Measurements from ENCODE around the gene CEMP1. TPM values are rescaled to one million over a fixed set of nuclear protein-coding genes. Genes with fewer than 3 reads are reported as not detected.
A peak's percentile ranks its signal among the peaks of the same experiment; 100 is the strongest.

Gene CEMP1
- polyA plus RNA-seq, 3 donors from 2014 or later, result 0.90 to 3.0 (median 3.0) TPM

DNA sequence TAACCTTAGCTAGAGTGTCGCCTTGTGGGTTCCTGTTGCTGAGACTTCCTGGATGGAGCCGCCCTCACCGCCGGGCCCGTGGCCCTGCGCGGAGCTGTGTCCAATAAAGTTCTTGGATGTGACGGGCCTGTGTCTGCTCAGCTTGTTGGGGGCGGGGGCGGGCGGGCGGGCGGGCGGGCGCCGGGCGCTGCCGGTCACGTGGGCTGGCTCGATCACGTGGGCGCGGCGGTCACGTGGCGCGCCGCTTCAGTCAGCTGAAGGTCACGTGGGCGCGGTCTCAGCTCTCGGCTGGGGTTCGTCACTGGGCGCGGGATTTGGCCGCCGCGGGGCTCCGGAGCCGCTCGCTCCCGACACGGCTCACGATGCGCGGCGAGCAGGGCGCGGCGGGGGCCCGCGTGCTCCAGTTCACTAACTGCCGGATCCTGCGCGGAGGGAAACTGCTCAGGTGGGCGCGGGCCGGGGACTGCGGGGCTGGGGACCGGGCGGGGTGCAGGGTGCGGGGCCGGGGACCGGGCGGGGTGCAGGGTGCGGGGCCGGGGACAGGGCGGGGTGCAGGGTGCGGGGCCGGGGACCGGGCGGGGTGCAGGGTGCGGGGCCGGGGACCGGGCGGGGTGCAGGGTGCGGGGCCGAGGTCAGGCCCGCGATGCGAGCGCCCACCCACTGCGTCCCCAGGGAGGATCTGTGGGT is 11.0 kb downstream of the CEMP1 start, which contains the start of gene AMDHD2:
Gene AMDHD2 (plus strand): TSS at position 275 of the 687 bp plus-strand sequence. CDS start 88 bp downstream, at position 363.
- Mint-ChIP-seq H3K4me3 (peak within 1 kb of the TSS; percentile 82 to 89 (median 88)), H3K27ac (peak within 1 kb of the TSS; percentile 89 to 95 (median 92)), H3K4me1 (peaks cover 54 to 56% of the 10 kb centered on the region in 2 donors), H3K9me3 (no peaks in the 10 kb centered on the region), H3K27me3 (ENCODE audit: low read depth in 3 of 3) (peaks cover 22 to 46% (median 39%) of the 10 kb centered on the region in 3 donors), H3K36me3 (peaks cover 4 to 14% (median 8%) of the 10 kb centered on the region in 3 donors)
- peak; percentile 81 to 90 (median 90) for DNase-seq

DNA sequence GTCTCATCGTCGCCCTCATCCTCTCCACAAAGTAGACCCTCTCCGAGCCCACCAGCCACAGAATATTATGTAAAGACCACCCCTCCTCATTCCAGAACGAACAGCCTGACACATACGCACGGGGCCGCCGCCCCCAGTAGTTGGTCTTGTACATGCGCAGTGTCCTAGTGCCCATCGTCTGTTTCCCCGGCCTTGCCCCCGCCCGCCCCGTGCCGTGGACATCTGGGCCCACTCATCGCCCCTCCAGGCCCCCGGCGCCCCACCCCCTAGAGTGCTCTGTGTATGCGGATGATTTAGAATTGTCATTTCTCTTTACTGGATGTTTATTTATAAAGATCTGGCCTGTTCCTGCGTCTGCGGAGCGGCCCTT is 11.5 kb downstream of the CEMP1 start:
- no peak for DNase-seq
- Mint-ChIP-seq H3K27me3 (ENCODE audit: low read depth in 3 of 3) (peaks cover 27 to 52% (median 44%) of the 10 kb centered on the region in 3 donors), H3K4me1 (peaks cover 59 to 61% of the 10 kb centered on the region in 2 donors), H3K4me3 (peak overlapping the region; percentile 77 to 89 (median 83)), H3K36me3 (peaks cover 4 to 12% (median 6%) of the 10 kb centered on the region in 3 donors), H3K27ac (peak overlapping the region; percentile 89 to 95 (median 92)), H3K9me3 (no peaks in the 10 kb centered on the region)

DNA sequence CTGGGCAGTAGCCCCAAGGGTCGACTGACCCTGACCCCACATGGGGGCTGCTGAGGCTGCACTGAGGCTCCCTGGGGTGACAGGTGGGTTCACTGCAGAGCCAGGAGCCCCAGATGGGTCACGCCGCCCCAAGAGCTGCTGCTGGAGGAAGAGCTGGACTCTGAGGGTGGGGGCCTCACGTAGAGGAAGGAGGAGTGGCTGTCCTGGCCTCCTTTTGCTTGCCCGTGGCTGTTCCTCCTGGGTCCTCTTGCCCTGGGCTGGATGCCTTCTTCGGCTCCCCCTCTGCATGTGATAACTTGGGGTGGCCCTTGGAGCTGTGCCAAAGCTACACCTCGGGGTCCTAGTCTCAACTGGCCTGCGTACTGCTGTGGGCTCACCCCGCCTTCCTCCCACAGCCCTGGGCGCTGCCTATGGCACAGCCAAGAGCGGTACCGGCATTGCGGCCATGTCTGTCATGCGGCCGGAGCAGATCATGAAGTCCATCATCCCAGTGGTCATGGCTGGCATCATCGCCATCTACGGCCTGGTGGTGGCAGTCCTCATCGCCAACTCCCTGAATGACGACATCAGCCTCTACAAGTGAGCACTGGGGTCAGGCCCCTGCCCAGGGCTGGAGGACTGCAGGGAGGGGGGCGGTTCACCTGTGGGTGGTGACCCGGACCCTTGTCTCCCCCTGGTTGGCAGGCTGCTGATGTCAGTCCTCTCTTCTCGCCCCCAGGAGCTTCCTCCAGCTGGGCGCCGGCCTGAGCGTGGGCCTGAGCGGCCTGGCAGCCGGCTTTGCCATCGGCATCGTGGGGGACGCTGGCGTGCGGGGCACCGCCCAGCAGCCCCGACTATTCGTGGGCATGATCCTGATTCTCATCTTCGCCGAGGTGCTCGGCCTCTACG is 12.1 kb downstream of the CEMP1 start:
- peak overlapping the region; percentile 77 to 89 (median 83) for H3K4me3 Mint-ChIP-seq
- H3K27ac Mint-ChIP-seq, result peak overlapping the region; percentile 89 to 95 (median 92)
- peaks cover 28 to 55% (median 47%) of the 10 kb centered on the region in 3 donors for H3K27me3 Mint-ChIP-seq (ENCODE audit: low read depth in 3 of 3)
- peaks cover 61 to 63% of the 10 kb centered on the region in 2 donors for H3K4me1 Mint-ChIP-seq
- no peaks in the 10 kb centered on the region for H3K9me3 Mint-ChIP-seq
- no peak for DNase-seq
- peaks cover 0 to 6% (median 0%) of the 10 kb centered on the region in 3 donors for H3K36me3 Mint-ChIP-seq

DNA sequence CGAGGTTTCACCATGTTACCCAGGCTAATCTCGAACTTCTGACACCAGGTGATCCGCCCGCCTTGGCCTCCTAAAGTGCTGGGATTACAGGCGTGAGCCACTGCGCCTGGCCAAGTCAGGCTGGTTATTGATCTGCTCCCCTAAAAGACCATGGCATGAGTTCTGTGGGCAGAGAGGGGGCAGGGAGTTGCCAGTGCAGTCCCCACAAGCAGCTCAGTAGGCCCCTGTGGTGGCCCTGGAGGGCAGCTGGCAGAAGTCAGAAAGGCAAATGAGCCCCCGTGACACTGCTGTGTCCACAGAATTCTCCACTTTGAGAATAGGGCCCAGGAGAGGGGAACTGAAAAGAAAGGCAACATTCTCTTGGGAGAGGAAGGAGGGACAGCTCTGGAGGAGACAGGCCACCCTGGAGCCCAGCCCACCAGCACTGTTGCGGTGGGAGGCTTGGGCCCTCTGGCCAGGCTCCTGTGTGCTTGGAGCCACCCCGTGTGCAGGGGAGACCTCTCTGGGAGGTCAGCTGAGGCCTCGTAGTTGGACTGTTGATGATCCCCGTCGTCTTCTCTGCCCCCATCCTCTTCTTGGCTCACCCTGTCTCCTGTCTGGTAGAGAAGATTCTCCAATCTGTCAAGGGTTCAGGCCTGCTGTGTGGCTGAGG is 13.1 kb downstream of the CEMP1 start:
- DNase-seq, result no peak
- Mint-ChIP-seq H3K27ac (peak overlapping the region; percentile 21 to 86 (median 78)), H3K27me3 (ENCODE audit: low read depth in 3 of 3) (peaks cover 33 to 61% (median 51%) of the 10 kb centered on the region in 3 donors), H3K36me3 (peaks cover 0 to 6% (median 0%) of the 10 kb centered on the region in 3 donors), H3K4me1 (peaks cover 64 to 66% of the 10 kb centered on the region in 2 donors), H3K9me3 (no peaks in the 10 kb centered on the region), H3K4me3 (peak overlapping the region in 2 of 5 donors; percentile 27 to 46)

DNA sequence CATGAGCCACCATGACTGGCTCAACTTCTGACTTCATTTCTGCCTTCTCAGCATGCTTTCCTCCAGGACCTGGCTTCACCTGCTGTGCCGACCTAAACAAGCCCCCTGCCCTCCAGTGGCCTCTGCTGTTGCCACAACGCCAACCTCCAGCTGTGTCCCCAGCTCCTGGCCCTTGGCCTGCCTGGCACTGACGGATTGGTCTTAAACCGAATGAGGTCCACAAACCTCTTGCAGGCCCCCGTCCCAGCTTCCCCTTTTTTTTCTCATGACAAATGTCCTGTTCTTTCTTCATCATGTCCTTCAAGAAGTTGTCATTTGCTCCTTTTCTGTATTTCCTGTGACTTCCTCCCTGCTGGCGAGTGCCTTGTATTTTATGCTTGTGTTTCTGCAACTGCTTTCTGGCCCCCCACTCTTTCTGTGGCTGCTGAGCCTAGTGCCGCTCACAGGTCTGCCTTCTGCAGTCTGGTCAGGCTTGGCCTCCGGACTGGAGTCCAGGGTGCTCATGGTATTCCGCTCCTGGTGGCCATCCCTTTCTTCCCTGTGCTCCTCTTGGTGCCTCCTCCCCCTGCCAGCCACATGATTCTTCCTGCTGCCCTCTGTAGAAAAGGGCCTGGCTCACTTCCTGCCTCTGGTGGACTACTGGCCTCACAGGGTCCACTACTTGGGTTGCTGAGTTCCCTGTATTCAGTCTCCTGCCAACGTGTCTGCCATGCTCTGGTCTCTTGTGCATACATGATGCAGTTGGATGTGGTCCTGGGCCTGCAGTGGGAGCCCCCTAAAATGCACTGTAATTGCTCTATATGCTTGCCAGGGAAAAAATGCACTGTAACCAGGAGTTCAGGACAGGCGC is 14.6 kb downstream of the CEMP1 start:
- Mint-ChIP-seq H3K9me3 (no peaks in the 10 kb centered on the region), H3K36me3 (peaks cover 0 to 6% (median 0%) of the 10 kb centered on the region in 3 donors), H3K27me3 (ENCODE audit: low read depth in 3 of 3) (peaks cover 39 to 62% (median 49%) of the 10 kb centered on the region in 3 donors), H3K27ac (peak overlapping the region; percentile 86 to 97 (median 92)), H3K4me3 (peak overlapping the region; percentile 89 to 94 (median 93)), H3K4me1 (peaks cover 75 to 76% of the 10 kb centered on the region in 2 donors)
- DNase-seq, result no peak

DNA sequence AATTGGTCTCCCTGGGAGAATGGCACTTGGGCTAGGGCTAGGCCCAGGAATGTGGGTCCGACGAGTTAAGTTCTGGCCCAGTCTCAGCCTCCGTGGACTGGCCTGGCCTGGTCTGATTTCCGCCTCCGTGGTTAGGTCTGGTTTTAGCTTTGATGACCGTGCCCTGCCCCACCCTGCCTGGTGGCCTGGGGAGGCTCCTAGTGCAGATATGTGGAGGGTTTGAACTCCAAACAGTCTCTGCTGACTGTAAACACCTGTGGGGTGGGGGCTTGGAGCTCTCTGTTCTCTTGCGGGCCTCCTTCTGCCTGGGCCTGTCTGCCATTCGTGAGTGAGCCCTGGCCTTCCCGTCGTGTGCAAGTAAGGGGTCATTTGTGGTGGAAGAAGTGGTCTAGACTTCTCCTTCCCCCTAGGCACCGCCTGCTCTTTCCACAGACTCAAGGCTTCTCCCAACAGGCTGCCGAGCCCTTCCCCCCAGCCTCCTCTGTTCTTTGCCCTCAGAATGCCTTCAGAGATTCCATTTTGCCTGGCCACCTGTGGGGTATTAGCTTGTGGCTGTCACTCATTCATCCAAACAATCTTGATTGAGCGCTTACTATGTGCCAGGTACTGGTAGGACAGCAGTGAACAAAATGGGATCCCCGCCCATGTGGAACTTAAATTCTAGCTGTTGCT is 15.9 kb downstream of the CEMP1 start:
- Mint-ChIP-seq H3K4me1 (peaks cover 67 to 68% of the 10 kb centered on the region in 2 donors), H3K27ac (peak overlapping the region; percentile 86 to 97 (median 96)), H3K27me3 (ENCODE audit: low read depth in 3 of 3) (peaks cover 35 to 53% (median 39%) of the 10 kb centered on the region in 3 donors), H3K4me3 (peak overlapping the region; percentile 89 to 94 (median 93)), H3K9me3 (no peaks in the 10 kb centered on the region), H3K36me3 (peaks cover 0 to 6% (median 0%) of the 10 kb centered on the region in 3 donors)
- no peak for DNase-seq

DNA sequence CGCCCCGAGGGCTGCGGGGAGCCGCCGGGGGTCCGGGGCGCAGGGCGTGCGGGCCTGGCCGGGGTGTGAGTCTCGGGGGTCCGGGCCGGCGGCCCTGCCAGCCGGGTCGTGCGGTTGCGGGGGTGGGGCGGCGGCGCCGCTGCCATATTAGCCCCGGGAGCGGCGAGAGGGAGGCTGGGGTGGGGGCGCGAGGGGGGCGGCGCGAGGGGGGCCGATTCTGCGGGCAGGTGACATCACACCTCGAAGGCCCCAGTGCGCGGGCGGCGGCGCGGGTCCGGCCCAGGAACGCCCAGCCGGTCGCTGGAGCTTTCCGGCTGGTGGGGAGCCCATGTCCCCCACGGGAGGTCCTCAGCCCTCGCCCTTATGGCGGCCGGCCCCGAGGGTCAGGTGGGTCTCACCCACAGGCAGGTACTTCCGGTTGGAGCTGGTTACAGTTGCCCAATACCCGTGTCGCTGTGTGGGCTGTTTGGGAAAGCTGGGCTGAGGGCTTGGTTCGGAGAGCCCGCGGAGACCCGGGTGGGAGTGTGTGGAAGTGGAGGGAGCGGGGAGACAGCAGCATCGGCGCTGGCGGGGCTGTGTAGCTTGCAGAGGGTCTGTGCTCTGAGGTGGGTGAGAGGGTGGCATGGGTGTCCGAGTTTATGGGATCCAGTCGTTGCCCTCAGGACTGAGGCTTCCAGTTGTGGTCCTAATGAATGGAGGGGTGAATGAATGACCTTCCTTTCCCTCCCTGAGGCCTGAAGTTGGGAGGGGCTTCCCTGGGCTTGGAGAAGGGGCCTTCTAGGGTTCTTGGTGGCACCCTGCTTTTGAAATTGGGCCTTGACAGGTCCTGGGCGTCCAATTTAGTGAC is 16.7 kb downstream of the CEMP1 start:
- H3K27me3 Mint-ChIP-seq (ENCODE audit: low read depth in 3 of 3), result peaks cover 27 to 49% (median 34%) of the 10 kb centered on the region in 3 donors

DNA sequence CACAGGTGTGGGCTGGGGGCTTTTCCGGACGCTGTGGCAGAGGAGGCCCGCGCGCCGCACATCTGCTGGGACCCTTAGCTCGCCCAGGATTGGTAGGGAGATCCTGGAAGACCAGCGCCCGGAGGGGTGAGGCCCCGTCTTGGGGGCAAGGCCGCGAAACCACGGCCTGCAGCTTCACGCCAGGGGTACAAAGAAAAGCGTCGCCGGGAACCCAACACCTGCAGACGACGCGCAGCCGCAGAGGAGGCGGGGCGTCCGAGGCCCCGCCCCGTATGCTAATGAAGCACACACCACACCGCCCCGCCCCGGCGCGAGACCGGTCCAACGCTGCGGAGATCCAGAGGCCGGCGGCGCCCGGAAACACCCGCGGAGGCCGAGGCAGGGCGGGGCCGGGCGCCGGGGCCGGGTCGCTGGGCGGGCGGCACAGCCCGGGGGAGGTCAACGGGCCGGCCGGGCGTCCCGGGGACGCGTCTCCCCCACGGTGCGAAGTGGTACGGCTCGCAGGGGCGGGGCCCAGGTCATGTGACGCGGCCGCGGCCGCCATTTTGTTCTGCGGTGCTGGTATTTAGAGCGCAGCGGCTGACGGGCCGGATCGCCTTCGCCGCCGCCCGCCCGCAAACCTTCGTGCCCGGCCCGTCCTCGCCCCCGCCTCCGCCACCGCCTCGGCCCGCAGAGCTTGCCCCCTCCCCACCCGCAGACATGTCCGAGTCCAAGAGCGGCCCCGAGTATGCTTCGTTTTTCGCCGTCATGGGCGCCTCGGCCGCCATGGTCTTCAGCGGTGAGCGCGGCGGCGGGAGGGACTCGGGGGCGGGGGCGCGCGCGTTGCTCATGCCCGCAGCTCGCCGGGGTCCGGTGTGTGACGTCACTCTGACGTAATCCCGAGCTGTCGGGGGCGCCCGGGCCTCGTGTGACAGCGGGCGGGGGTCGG is 17.5 kb downstream of the CEMP1 start, which contains the start of gene ATP6V0C:
Gene ATP6V0C (plus strand): TSS at position 548 of the 928 bp plus-strand sequence. CDS start 152 bp downstream, at position 700.
- H3K9me3 Mint-ChIP-seq, result no peaks in the 10 kb centered on the region
- peaks cover 65% of the 10 kb centered on the region in 2 donors for H3K4me1 Mint-ChIP-seq
- peak; percentile 93 to 97 (median 96) for DNase-seq
- peaks cover 0 to 6% (median 0%) of the 10 kb centered on the region in 3 donors for H3K36me3 Mint-ChIP-seq
- peak within 1 kb of the TSS; percentile 89 to 94 (median 93) for H3K4me3 Mint-ChIP-seq
- peaks cover 26 to 42% (median 28%) of the 10 kb centered on the region in 3 donors for H3K27me3 Mint-ChIP-seq (ENCODE audit: low read depth in 3 of 3)
- peak within 1 kb of the TSS; percentile 87 to 97 (median 96) for H3K27ac Mint-ChIP-seq

More for the DNA sequence above, 16.7 kb downstream of the CEMP1 start:
- peak overlapping the region; percentile 86 to 97 (median 96) for H3K27ac Mint-ChIP-seq
- no peaks in the 10 kb centered on the region for H3K9me3 Mint-ChIP-seq
- peaks cover 68 to 71% of the 10 kb centered on the region in 2 donors for H3K4me1 Mint-ChIP-seq
- peak overlapping the region; percentile 89 to 94 (median 93) for H3K4me3 Mint-ChIP-seq
- H3K36me3 Mint-ChIP-seq, result peaks cover 0 to 6% (median 0%) of the 10 kb centered on the region in 3 donors
- peak in 2 of 3 donors; percentile 62 to 64 for DNase-seq

DNA sequence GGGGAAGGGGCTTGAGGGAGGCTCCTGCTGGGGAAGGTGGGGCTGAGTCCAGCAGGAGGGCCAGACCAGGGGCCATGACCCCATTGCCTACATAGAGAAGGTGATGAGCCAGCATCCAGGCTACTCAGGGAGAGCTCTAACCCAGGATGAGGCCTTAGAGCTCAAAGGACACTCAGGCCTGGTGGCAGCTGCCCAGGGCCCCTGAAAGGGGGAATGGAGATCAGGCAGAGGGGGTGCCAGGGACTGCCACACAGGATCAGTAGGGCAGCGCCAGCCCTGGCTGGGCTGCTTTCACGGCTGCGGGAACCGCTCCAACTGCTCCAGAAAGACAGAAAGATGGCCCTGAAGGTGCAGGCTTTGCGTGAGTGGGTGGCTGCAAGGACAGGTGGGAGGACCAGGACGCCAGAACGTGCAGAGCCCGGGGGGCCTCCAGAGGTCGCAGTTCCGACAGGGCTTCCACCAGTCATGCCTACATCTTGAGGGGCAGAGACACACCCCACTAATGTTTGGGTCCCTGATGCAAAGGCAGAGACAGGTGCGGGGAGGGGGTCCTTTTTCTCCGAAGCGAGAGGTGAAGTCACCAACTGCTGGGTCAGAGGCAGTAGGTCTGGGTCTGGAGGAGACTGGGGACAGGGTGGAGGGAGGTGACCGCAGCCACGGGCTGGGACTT is 18.3 kb downstream of the CEMP1 start:
- H3K4me1 Mint-ChIP-seq, result peaks cover 57 to 59% of the 10 kb centered on the region in 2 donors
- H3K9me3 Mint-ChIP-seq, result no peaks in the 10 kb centered on the region
- peaks cover 26 to 39% (median 28%) of the 10 kb centered on the region in 3 donors for H3K27me3 Mint-ChIP-seq (ENCODE audit: low read depth in 3 of 3)
- H3K27ac Mint-ChIP-seq, result peak overlapping the region; percentile 87 to 94 (median 90)
- no peak for DNase-seq
- peak overlapping the region; percentile 82 to 91 (median 89) for H3K4me3 Mint-ChIP-seq
- peaks cover 0 to 6% (median 0%) of the 10 kb centered on the region in 3 donors for H3K36me3 Mint-ChIP-seq

Measured in immature natural killer cell (primary cell).